SU-DHL-6 (cell line): ENCODE data around the gene ANAPC2.

ENCODE experiments used
- H2AFZ ChIP-seq: fragments of 200-600 bp; sonication (generic); 2 replicates; pipeline ENCODE4 v1.6.1; 2014; ENCODE audit warnings: low read depth, mild to moderate bottlenecking, moderate library complexity, mixed read lengths, antibody characterized with exemption, low read length; ENCODE audit not compliant: severe bottlenecking
- H3F3A ChIP-seq: fragments of 200-600 bp; shearing (Covaris generic); 2 replicates; pipeline ENCODE4 v1.6.0; 2016; ENCODE audit warnings: antibody characterized with exemption, mild to moderate bottlenecking; ENCODE audit not compliant: insufficient read depth
- H3K27ac ChIP-seq: fragments of 200-600 bp; sonication (generic); 2 replicates; pipeline ENCODE4 v1.5.1; 2016; ENCODE audit warnings: low read depth, mild to moderate bottlenecking, low read length, moderate library complexity, mixed read lengths
- H3K27me3 ChIP-seq: fragments of 200-600 bp; sonication (generic), shearing (Covaris generic); 2 replicates; pipeline ENCODE4 v1.6.0; 2014; ENCODE audit warnings: mild to moderate bottlenecking, low read length
- H3K36me3 ChIP-seq: fragments of 200-600 bp; sonication (generic); 2 replicates; pipeline ENCODE4 v1.6.1; 2014; ENCODE audit warnings: mild to moderate bottlenecking, low read length, mixed read lengths
- H3K4me2 ChIP-seq: fragments of 300-600, 200-600 bp; shearing (Covaris generic), sonication (generic); 2 replicates; pipeline ENCODE4 v1.6.0; 2014; ENCODE audit warnings: low read length, low read depth, mild to moderate bottlenecking; ENCODE audit not compliant: poor library complexity, severe bottlenecking
- H3K4me3 ChIP-seq: fragments of 200-600 bp; sonication (generic); 2 replicates; pipeline ENCODE4 v1.5.1; 2014; ENCODE audit warnings: antibody characterized with exemption, low read length, mild to moderate bottlenecking, mixed read lengths; ENCODE audit not compliant: insufficient read depth, poor library complexity, severe bottlenecking
- H3K79me2 ChIP-seq: fragments of 200-600 bp; sonication (generic); 2 replicates; pipeline ENCODE4 v1.6.1; 2014; ENCODE audit warnings: mild to moderate bottlenecking, low read length, moderate library complexity; ENCODE audit not compliant: insufficient read depth
- H3K9ac ChIP-seq: fragments of 200-600 bp; sonication (generic); 2 replicates; pipeline ENCODE4 v1.7.0; 2014; ENCODE audit warnings: mild to moderate bottlenecking, low read length
- H3K9me2 ChIP-seq: fragments of 200-600 bp; sonication (generic); replicated peaks from 2 replicates; pipeline ENCODE4 v1.6.1; 2014; ENCODE audit warnings: low read length; ENCODE audit not compliant: insufficient read depth
- H3K9me3 ChIP-seq: fragments of 200-600 bp; sonication (generic); 2 replicates; pipeline ENCODE4 v1.6.1; 2014; ENCODE audit warnings: low read length, mixed read lengths; ENCODE audit not compliant: insufficient read depth
- H4K20me1 ChIP-seq: fragments of 200-600 bp; sonication (generic); 2 replicates; pipeline ENCODE4 v1.6.1; 2014; ENCODE audit warnings: low read depth, mild to moderate bottlenecking, antibody characterized with exemption, low read length, moderate library complexity, mixed read lengths
- CTCF ChIP-seq: fragments of 200-600 bp; sonication (generic); IDR thresholded peaks from one replicate; pipeline ENCODE4 v1.5.1; 2017; ENCODE audit warnings: antibody characterized with exemption, mild to moderate bottlenecking, low read length, moderate library complexity; ENCODE audit not compliant: insufficient read depth, poor library complexity, severe bottlenecking
- EZH2phosphoT487 ChIP-seq: fragments of 200-600 bp; sonication (generic), shearing (Covaris generic); conservative IDR thresholded peaks from 2 replicates; pipeline ENCODE4 v1.6.1; 2018; ENCODE audit warnings: mild to moderate bottlenecking, antibody characterized with exemption, low read length, moderate library complexity, mixed read lengths

The ANAPC2 gene

DNA sequence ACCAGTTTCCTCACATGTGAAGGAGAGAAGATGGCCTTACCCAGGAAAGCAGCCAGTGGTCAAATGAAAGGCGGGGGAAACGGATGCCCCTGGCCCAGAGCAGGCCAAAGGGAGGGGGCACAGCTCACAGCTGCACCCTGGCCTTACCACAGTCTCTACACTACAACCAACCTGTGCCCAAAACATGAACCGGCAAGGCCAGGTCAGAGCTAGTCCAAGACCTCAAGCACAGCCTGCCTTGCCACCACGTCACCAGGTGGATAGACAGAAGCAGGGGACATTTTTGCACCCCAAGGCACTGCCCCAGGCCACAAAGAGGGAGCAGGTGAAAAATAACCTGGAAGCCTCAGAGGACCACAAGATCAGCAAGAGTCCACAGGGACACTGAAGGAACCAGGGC is 44.9 kb downstream of the ANAPC2 start:
- Histone ChIP-seq H3K36me3 (no peaks in the 10 kb centered on the region), H3K27ac (no peak overlapping the region), H4K20me1 (no peaks in the 10 kb centered on the region), H3K4me3 (no peak overlapping the region), H3K9ac (no peak overlapping the region), H3F3A (no peaks in the 10 kb centered on the region), H3K4me2 (no peak overlapping the region), H3K9me3 (no peaks in the 10 kb centered on the region), H3K27me3 (no peaks in the 10 kb centered on the region), H3K9me2 (no peaks in the 10 kb centered on the region), H3K79me2 (no peaks in the 10 kb centered on the region), H2AFZ (no peak overlapping the region)
- TF ChIP-seq EZH2phosphoT487 (no peak), CTCF (no peak)

DNA sequence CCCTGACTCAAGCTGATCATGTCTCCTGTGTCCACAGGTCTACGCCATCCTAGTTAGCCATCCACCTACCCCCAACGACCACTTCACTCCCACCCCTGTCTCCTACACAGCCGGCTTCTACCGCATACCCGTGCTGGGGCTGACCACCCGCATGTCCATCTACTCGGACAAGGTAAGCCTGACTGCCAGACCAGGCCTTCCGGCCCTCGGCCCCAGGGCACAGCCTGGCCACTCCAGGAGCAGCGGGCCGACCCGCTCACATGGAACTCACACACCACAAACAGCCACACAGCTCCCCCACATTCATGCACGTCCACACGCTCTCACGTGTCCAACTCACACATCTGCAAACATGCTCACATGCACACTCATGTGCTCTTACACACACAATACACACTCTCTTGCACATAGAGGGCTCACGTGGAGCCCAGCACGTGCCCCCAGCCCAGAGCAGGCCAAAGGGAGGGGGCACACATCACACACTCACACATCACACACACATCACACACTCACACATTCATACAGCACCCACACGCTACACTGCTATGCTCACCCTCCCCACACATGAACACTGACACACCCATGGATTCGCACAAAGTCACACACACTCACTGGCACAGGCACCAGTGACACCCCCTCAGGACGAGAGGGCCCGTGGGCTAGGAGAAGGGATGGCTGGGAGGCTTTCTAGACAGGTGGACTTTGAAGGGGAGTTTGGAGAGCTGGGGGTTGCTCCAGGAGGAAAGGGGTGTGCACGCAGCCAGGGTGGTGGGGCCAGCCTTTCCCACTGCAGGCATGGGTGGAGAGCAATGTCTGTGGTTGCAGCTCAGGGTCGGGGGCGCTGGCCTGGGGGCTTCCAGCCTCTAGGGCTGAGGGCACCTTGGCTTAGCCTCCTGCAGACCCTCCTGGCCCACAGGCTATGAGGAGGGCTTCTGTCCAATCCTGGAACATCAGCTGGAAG is 46.1 kb downstream of the ANAPC2 start:
- Histone ChIP-seq H3K9me3 (no peaks in the 10 kb centered on the region), H3K27me3 (no peaks in the 10 kb centered on the region), H3K9ac (no peak overlapping the region), H3K9me2 (no peaks in the 10 kb centered on the region), H3K36me3 (no peaks in the 10 kb centered on the region), H3K4me2 (no peak overlapping the region), H2AFZ (no peak overlapping the region), H3K4me3 (no peak overlapping the region), H3K27ac (no peak overlapping the region), H4K20me1 (no peaks in the 10 kb centered on the region), H3K79me2 (no peaks in the 10 kb centered on the region), H3F3A (no peaks in the 10 kb centered on the region)
- TF ChIP-seq CTCF, result no peak

DNA sequence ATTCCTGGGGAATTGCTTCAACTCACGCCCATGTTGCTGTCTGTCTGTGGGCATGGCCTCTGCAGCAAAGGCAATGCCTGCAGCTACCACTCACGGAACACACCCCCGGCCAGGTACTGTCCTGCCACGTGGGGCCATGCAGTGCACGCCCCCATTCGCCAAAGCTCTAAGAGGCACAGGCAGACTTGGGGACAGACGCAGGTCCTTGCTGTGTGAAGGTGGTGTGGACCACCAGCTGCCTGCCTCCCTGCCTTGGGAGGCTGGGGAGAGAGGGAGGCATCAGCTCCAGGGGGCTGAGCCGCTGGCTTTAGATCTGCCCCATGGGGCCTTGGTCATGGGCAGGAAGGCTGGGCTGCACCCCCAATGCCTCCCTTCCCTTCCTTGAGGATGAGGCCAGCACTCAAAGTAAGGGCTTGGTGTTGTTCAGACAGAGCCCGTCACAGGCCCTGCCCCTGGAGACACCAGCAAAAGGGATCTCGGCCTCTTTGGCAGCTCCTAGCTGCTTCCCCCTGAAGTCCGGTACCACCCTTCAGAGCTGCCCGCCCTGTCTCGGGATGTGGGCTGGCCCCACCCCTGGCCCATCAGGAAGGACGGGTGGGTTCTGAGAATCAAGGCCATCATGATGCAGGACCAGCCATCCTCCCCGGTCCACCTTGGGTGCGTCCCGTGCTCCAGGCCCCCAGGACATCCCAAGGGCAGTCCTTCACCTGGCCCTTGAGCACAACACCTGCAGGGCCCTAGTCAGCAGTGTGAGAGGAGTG is 47.1 kb downstream of the ANAPC2 start:
- Histone ChIP-seq H3K4me3 (no peak overlapping the region), H3K9me2 (no peaks in the 10 kb centered on the region), H2AFZ (no peak overlapping the region), H3K36me3 (no peaks in the 10 kb centered on the region), H4K20me1 (no peaks in the 10 kb centered on the region), H3K9ac (no peak overlapping the region), H3K4me2 (no peak overlapping the region), H3K79me2 (no peaks in the 10 kb centered on the region), H3K27me3 (no peaks in the 10 kb centered on the region), H3K27ac (no peak overlapping the region), H3F3A (no peaks in the 10 kb centered on the region), H3K9me3 (no peaks in the 10 kb centered on the region)
- TF ChIP-seq EZH2phosphoT487, result no peak
- no peak for TF ChIP-seq CTCF
